ENCODE measurements around the gene RNF31. TPM values are rescaled to one million over a fixed set of nuclear protein-coding genes. Genes with fewer than 3 reads are reported as not detected.

RNF31 gene
- total and polyA plus RNA-seq, 2 of the 13 experiments (the other 11 are each of a cell fraction or from before 2014, with no cell fraction given) = 48.2 to 86.8 TPM

GRCh38 chr14:24146453-24146977 is 783 bp upstream of the RNF31 start, which contains the start of gene PSME2 (continued):
- TF ChIP-seq LRRFIP1 (CRISPR knock-in tag; conservative IDR thresholded peaks at IDR 0.05) (peak; percentile 92), ZNF724P (CRISPR knock-in tag; IDR thresholded peaks at IDR 0.05; ENCODE audit: borderline replicate concordance) (no peak), NR3C1 (CRISPR knock-in tag; IDR thresholded peaks at IDR 0.05) (no peak), ZNF781 (CRISPR knock-in tag; IDR thresholded peaks at IDR 0.05; ENCODE audit: borderline replicate concordance, not compliant biosample characterization) (peak; percentile 41), ASH2L (IDR thresholded peaks at IDR 0.05; ENCODE audit: insufficient read length, low read depth, low read length) (peak; percentile 71), ZNF800 (CRISPR knock-in tag; IDR thresholded peaks at IDR 0.05) (peak; percentile 47), ZNF788 (CRISPR knock-in tag; IDR thresholded peaks at IDR 0.05; ENCODE audit: borderline replicate concordance) (0 out of 2 replicates have a peak, but pooled peaks have one; percentile 80), CCAR2 (optimal IDR thresholded peaks at IDR 0.05; ENCODE audit: low read depth, low read length) (peak; percentile 46), PLSCR1 (CRISPR knock-in tag; IDR thresholded peaks at IDR 0.05; ENCODE audit: borderline replicate concordance) (no peak), BRD4 (CRISPR knock-in tag; IDR thresholded peaks at IDR 0.05) (no peak; the same call in 1 of the 2 replicates), ZNF850 (CRISPR knock-in tag; conservative IDR thresholded peaks at IDR 0.05) (no peak), ATM (IDR thresholded peaks at IDR 0.05; ENCODE audit: borderline replicate concordance) (no peak), ZSCAN22 (CRISPR knock-in tag; IDR thresholded peaks at IDR 0.05) (no peak), ZNF557 (CRISPR knock-in tag; IDR thresholded peaks at IDR 0.05) (no peak), ZFP41 (CRISPR knock-in tag; IDR thresholded peaks at IDR 0.05; ENCODE audit: borderline replicate concordance) (0 out of 2 replicates have a peak, but pooled peaks have one; percentile 16), ZNF30 (CRISPR knock-in tag; IDR thresholded peaks at IDR 0.05) (no peak), ZNF569 (CRISPR knock-in tag; IDR thresholded peaks at IDR 0.05; ENCODE audit: borderline replicate concordance) (no peak)
- TF ChIP-seq, protein P1, sequence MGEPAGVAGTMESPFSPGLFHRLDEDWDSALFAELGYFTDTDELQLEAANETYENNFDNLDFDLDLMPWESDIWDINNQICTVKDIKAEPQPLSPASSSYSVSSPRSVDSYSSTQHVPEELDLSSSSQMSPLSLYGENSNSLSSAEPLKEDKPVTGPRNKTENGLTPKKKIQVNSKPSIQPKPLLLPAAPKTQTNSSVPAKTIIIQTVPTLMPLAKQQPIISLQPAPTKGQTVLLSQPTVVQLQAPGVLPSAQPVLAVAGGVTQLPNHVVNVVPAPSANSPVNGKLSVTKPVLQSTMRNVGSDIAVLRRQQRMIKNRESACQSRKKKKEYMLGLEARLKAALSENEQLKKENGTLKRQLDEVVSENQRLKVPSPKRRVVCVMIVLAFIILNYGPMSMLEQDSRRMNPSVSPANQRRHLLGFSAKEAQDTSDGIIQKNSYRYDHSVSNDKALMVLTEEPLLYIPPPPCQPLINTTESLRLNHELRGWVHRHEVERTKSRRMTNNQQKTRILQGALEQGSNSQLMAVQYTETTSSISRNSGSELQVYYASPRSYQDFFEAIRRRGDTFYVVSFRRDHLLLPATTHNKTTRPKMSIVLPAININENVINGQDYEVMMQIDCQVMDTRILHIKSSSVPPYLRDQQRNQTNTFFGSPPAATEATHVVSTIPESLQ (CRISPR knock-in tag; conservative IDR thresholded peaks at IDR 0.05) = no peak
- TF ChIP-seq, protein P2, sequence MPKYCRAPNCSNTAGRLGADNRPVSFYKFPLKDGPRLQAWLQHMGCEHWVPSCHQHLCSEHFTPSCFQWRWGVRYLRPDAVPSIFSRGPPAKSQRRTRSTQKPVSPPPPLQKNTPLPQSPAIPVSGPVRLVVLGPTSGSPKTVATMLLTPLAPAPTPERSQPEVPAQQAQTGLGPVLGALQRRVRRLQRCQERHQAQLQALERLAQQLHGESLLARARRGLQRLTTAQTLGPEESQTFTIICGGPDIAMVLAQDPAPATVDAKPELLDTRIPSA (CRISPR knock-in tag; IDR thresholded peaks at IDR 0.05; ENCODE audit: borderline replicate concordance) = no peak
- TF ChIP-seq, protein P3, sequence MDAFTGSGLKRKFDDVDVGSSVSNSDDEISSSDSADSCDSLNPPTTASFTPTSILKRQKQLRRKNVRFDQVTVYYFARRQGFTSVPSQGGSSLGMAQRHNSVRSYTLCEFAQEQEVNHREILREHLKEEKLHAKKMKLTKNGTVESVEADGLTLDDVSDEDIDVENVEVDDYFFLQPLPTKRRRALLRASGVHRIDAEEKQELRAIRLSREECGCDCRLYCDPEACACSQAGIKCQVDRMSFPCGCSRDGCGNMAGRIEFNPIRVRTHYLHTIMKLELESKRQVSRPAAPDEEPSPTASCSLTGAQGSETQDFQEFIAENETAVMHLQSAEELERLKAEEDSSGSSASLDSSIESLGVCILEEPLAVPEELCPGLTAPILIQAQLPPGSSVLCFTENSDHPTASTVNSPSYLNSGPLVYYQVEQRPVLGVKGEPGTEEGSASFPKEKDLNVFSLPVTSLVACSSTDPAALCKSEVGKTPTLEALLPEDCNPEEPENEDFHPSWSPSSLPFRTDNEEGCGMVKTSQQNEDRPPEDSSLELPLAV (CRISPR knock-in tag; conservative IDR thresholded peaks at IDR 0.05; ENCODE audit: low read depth) = no peak

All from HepG2 (cell line).